ENCODE measurements around the gene IFI30.
"Not testable (repeated sequence)": the region's sequence is repeated elsewhere in the genome, so short reads cannot be mapped to it uniquely, and the experiment has no call there.

IFI30 gene

GRCh38 chr19:18194181-18194530 is 20.5 kb downstream of the IFI30 start:
- peak overlapping the region in 4 of 21 experiments; percentile 23 to 86 (median 64) for H3K27ac ChIP-seq
- H3K4me3 ChIP-seq: peak overlapping the region in 6 of 7 experiments; percentile 66 to 97 (median 84)

GRCh38 chr19:18194554-18195238 is 21.1 kb downstream of the IFI30 start:
- Histone ChIP-seq H3K27ac (peak overlapping the region in 5 of 21 experiments; percentile 1 to 86 (median 23)), H3K4me3 (peak overlapping the region in 1 of 7 experiments; percentile 74)

- Histone ChIP-seq H3K27ac (peak overlapping the region in 1 of 21 experiments; percentile 10), H3K4me3 (no peak overlapping the region)
Measured at GRCh38 chr19:18196511-18196845, 22.9 kb downstream of the IFI30 start.

- Histone ChIP-seq H3K4me3 (no peak overlapping the region), H3K27ac (no peak overlapping the region)
Measured at GRCh38 chr19:18197306-18197705, 23.7 kb downstream of the IFI30 start.

GRCh38 chr19:18197941-18198340 is 24.3 kb downstream of the IFI30 start:
- no peak overlapping the region for H3K27ac ChIP-seq

GRCh38 chr19:18198374-18198773 is 24.8 kb downstream of the IFI30 start:
- no peak overlapping the region for H3K27ac ChIP-seq
- H3K4me3 ChIP-seq: no peak overlapping the region

More at GRCh38 chr19:18197941-18198340, 24.3 kb downstream of the IFI30 start:
- H3K4me3 ChIP-seq: no peak overlapping the region

- H3K27ac ChIP-seq: peak overlapping the region in 1 of 21 experiments; percentile 1
- H3K4me3 ChIP-seq: no peak overlapping the region
Measured at GRCh38 chr19:18202397-18202777, 28.8 kb downstream of the IFI30 start.

- peak overlapping the region in 3 of 21 experiments; percentile 1 to 70 (median 64) for H3K27ac ChIP-seq
- peak overlapping the region; percentile 56 to 91 (median 68) for H3K4me3 ChIP-seq
Measured at GRCh38 chr19:18202778-18203407, 29.3 kb downstream of the IFI30 start.

- Histone ChIP-seq H3K4me3 (peak overlapping the region; percentile 56 to 91 (median 68)), H3K27ac (peak overlapping the region in 12 of 21 experiments; percentile 8 to 86 (median 58))
Measured at GRCh38 chr19:18203408-18203862, 29.8 kb downstream of the IFI30 start.

GRCh38 chr19:18203863-18204393 is 30.3 kb downstream of the IFI30 start, which contains the start of gene RAB3A:
Gene RAB3A, minus strand, starts transcription at chr19:18204042. Its CDS starts 1,302 bp downstream, at chr19:18202740.
- peak within 1 kb of the TSS; percentile 56 to 91 (median 68) for H3K4me3 ChIP-seq

GRCh38 chr19:18204394-18205199 is 31.0 kb downstream of the IFI30 start:
- Histone ChIP-seq H3K27ac (peak overlapping the region in 20 of 21 experiments; percentile 71 to 95 (median 88)), H3K4me3 (peak overlapping the region; percentile 31 to 91 (median 54))

More at GRCh38 chr19:18203863-18204393, 30.3 kb downstream of the IFI30 start, which contains the start of gene RAB3A:
- H3K27ac ChIP-seq: peak within 1 kb of the TSS in 20 of 21 experiments; percentile 71 to 95 (median 88)

GRCh38 chr19:18205200-18205892 is 31.7 kb downstream of the IFI30 start:
- peak overlapping the region in 20 of 21 experiments; percentile 71 to 95 (median 88) for H3K27ac ChIP-seq
- H3K4me3 ChIP-seq: peak overlapping the region; percentile 31 to 91 (median 54)

GRCh38 chr19:18206018-18206417 is 32.4 kb downstream of the IFI30 start:
- no peak overlapping the region for H3K4me3 ChIP-seq
- peak overlapping the region in 12 of 21 experiments; percentile 83 to 95 (median 89) for H3K27ac ChIP-seq

GRCh38 chr19:18208098-18208951 is 34.7 kb downstream of the IFI30 start:
- H3K4me3 ChIP-seq: no peak overlapping the region
- no peak overlapping the region for H3K27ac ChIP-seq

GRCh38 chr19:18209912-18210311 is 36.3 kb downstream of the IFI30 start:
- H3K4me3 ChIP-seq, H3K27ac ChIP-seq: not testable (repeated sequence)

GRCh38 chr19:18211683-18212082 is 38.1 kb downstream of the IFI30 start:
- Histone ChIP-seq H3K27ac (no peak overlapping the region), H3K4me3 (no peak overlapping the region)

GRCh38 chr19:18214779-18215433 is 41.3 kb downstream of the IFI30 start:
- no peak overlapping the region for H3K4me3 ChIP-seq
- H3K27ac ChIP-seq: no peak overlapping the region

- H3K27ac ChIP-seq: no peak overlapping the region
- H3K4me3 ChIP-seq: no peak overlapping the region
Measured at GRCh38 chr19:18216789-18217188, 43.2 kb downstream of the IFI30 start.
